GM12878 (cell line): Measurements from ENCODE around the gene RNF32. TPM values are rescaled to one million over a fixed set of nuclear protein-coding genes. Genes with fewer than 3 reads are reported as not detected.
A peak's percentile ranks its signal among the peaks of the same experiment; 100 is the strongest.

Experiments
- ATAC-seq: fragments of 200-7000 bp; cut with Tn5 transposase; 3 replicates; pipeline ENCODE4 v1.9.1; 2020; ENCODE audit warnings: mild to moderate bottlenecking, moderate library complexity
- BruUV-seq: library from RNA; stranded (reverse); fragments of 400-500 nt; replicated peaks from 2 replicates; lab custom pipeline; 2021; lab: Mats Ljungman, UMichigan
- CTCF ChIA-PET: fragments of 300-600 bp; sonication (Branson Sonifier 250); formaldehyde crosslinking; extraction: SDS; loops from one replicate; lab custom pipeline; 2021; ENCODE audit warnings: inconsistent platforms; lab: Yijun Ruan, JAX
- POLR2A ChIA-PET: fragments of 350-600 bp; formaldehyde crosslinking; extraction: SDS; loops from one replicate; lab custom pipeline; 2021; ENCODE audit warnings: inconsistent platforms; lab: Charles Lee
- RAD21 ChIA-PET: fragments of 300-600 bp; sonication (Branson Sonifier 250); formaldehyde crosslinking; loops from one replicate; lab custom pipeline; 2023; ENCODE audit warnings: antibody characterized with exemption; ENCODE audit not compliant: unreplicated experiment; lab: Charles Lee
- SMC1A ChIA-PET: fragments of 300-600 bp; sonication (Branson Sonifier 250); formaldehyde crosslinking; loops from one replicate; lab custom pipeline; 2023; ENCODE audit not compliant: unreplicated experiment, uncharacterized antibody; lab: Charles Lee
- DNase-seq: peaks from one replicate; pipeline ENCODE4 v3.0.0-alpha.2; 2011; ENCODE audit warnings: low read depth, low spot score
- FAIRE-seq: peaks from 3 replicates; lab custom pipeline; 2011; peaks lifted over from hg19 to GRCh38; lab: Jason Lieb, UNC
- H2AFZ ChIP-seq: 2 replicates; pipeline ENCODE4 v1.6.0; 2011; ENCODE audit warnings: low read depth, low read length, control low read depth; ENCODE audit not compliant: control insufficient read depth
- H3K27ac ChIP-seq: 2 replicates; pipeline ENCODE4 v1.5.1; 2011; ENCODE audit warnings: control low read depth; ENCODE audit not compliant: control insufficient read depth, insufficient read depth
- H3K27me3 ChIP-seq, 2 experiments: replicated peaks in 1 of 2; 2 replicates each; pipeline versions ENCODE4 v1.6.0 to v1.6.1; 2011; ENCODE audit warnings: low read length in 1 of 2; ENCODE audit not compliant: control insufficient read depth in 2 of 2, insufficient read depth in 2 of 2
- H3K36me3 ChIP-seq, 2 experiments: 2 replicates each; pipeline ENCODE4 v1.5.1; 2011; ENCODE audit warnings: low read length in 1 of 2; ENCODE audit not compliant: control insufficient read depth in 2 of 2, insufficient read depth in 2 of 2
- H3K4me1 ChIP-seq: 2 replicates; pipeline ENCODE4 v1.6.1; 2011; ENCODE audit warnings: mild to moderate bottlenecking, low read length, moderate library complexity, mixed read lengths; ENCODE audit not compliant: control insufficient read depth, insufficient read depth
- H3K4me2 ChIP-seq: 2 replicates; pipeline ENCODE4 v1.6.0; 2011; ENCODE audit warnings: control low read depth; ENCODE audit not compliant: control insufficient read depth, insufficient read depth
- H3K4me3 ChIP-seq: fragments of 200-600 bp; sonication (generic); 2 replicates; pipeline ENCODE4 v1.5.1; 2016
- H3K79me2 ChIP-seq: 2 replicates; pipeline ENCODE4 v1.6.0; 2011; ENCODE audit warnings: low read length; ENCODE audit not compliant: control insufficient read depth, insufficient read depth
- H3K9ac ChIP-seq: 2 replicates; pipeline ENCODE4 v1.8.0; 2011; ENCODE audit warnings: low read length, control low read depth, mixed read lengths; ENCODE audit not compliant: control insufficient read depth, insufficient read depth
- H3K9me3 ChIP-seq: replicated peaks from 3 replicates; pipeline ENCODE4 v1.5.1; 2011; ENCODE audit warnings: mild to moderate bottlenecking, low read length; ENCODE audit not compliant: control insufficient read depth, insufficient read depth
- H4K20me1 ChIP-seq: 2 replicates; pipeline ENCODE4 v1.6.0; 2011; ENCODE audit not compliant: control insufficient read depth, insufficient read depth
- BHLHE40 ChIP-seq, 2 experiments: fragments of 450-650 bp in 1 of 2; IDR thresholded peaks; 2 replicates each; pipeline ENCODE4 v1.6.1; 2011 to 2017; ENCODE audit warnings: low read depth in 2 of 2, borderline replicate concordance in 1 of 2, improper control_type of control experiment in 1 of 2, low read length in 1 of 2, mild to moderate bottlenecking in 1 of 2
- ETV6 ChIP-seq, 2 experiments: fragments of 450-650 bp in 1 of 2; IDR thresholded peaks in 1 of 2; conservative IDR thresholded peaks in 1 of 2; 2 replicates each; pipeline ENCODE4 v1.6.1; 2014; ENCODE audit warnings: antibody characterized with exemption in 1 of 2, borderline replicate concordance in 1 of 2, low read depth in 1 of 2, mild to moderate bottlenecking in 1 of 2, moderate library complexity in 1 of 2
- MEF2B ChIP-seq: fragments of 450-650 bp; IDR thresholded peaks from 2 replicates; pipeline ENCODE4 v1.6.1; 2018; ENCODE audit warnings: mild to moderate bottlenecking, moderate library complexity; ENCODE audit not compliant: partially characterized antibody, poor library complexity, severe bottlenecking
- MYB ChIP-seq: fragments of 150-350 bp; IDR thresholded peaks from 2 replicates; pipeline ENCODE4 v1.6.1; 2014; ENCODE audit warnings: mild to moderate bottlenecking, low read depth, low read length, borderline replicate concordance
- NFIC ChIP-seq: IDR thresholded peaks from 2 replicates; pipeline ENCODE4 v1.6.1; 2012; ENCODE audit warnings: low read depth, mild to moderate bottlenecking, inconsistent platforms, low read length, moderate library complexity
- SMAD1 ChIP-seq: fragments of 450-650 bp; IDR thresholded peaks from 2 replicates; pipeline ENCODE4 v1.6.1; 2018; ENCODE audit warnings: mild to moderate bottlenecking, low read depth; ENCODE audit not compliant: partially characterized antibody
- SUPT20H ChIP-seq: IDR thresholded peaks from 2 replicates; pipeline ENCODE4 v1.6.1; 2011; ENCODE audit warnings: low read depth, mild to moderate bottlenecking, low read length, moderate library complexity, borderline replicate concordance; ENCODE audit not compliant: control insufficient read depth
- ZZZ3 ChIP-seq: IDR thresholded peaks from 2 replicates; pipeline ENCODE4 v1.6.1; 2011; ENCODE audit warnings: low read depth; ENCODE audit not compliant: control insufficient read depth, insufficient read length
- WGBS: methylation state at CpG from one replicate; pipeline ENCODE4 v1.1.6; 2016; ENCODE audit warnings: low lambda C conversion rate; ENCODE audit not compliant: insufficient replicate concordance, insufficient coverage; ENCODE audit errors: missing lambda C conversion rate; 5-methylcytosine and 5-hydroxymethylcytosine counted together
- in situ Hi-C: fragments of 300-500 bp; cut with MboI; formaldehyde crosslinking; loops from 9 replicates; pipeline ENCODE4 v1.14.3; 2018; ENCODE audit warnings: mixed read lengths
- intact Hi-C: fragments of 100-400 bp; cut with micrococcal nuclease; formaldehyde crosslinking; loops from one replicate; pipeline ENCODE4 v1.14.2; 2022; ENCODE audit not compliant: unreplicated experiment
- polyA plus RNA-seq, 11 experiments: library from polyadenylated mRNA; depleted of rRNA in 4 of 11; unstranded in 6 of 11; stranded (reverse) in 5 of 11; fragments of >200 nt; fragmentation: Nextera tagmentation in 4 of 11; fragmentation: Illumina TruSeq in 1 of 11; extraction: Ambion mirVana in 4 of 11; extraction: Trizol in 1 of 11; gene quantifications; 1 replicate in 1 of 11; 2 replicates in 10 of 11; pipeline versions ENCODE4 v1.2.1 to v1.2.3, GENCODE V29; 2011 to 2016; ENCODE audit warnings: inconsistent platforms in 2 of 11, missing spikeins in 2 of 11, low read depth in 1 of 11
- total RNA-seq, 4 experiments: library from RNA; depleted of rRNA in 3 of 4; stranded (reverse); fragments of >200 nt in 3 of 4; fragmentation: Illumina TruSeq in 1 of 4; extraction: Trizol in 1 of 4; gene quantifications; 2 replicates each; pipeline versions ENCODE4 v1.2.1 to v1.2.3, GENCODE V29; 2013 to 2021
- TF ChIP-seq, protein P1 (sequence below): IDR thresholded peaks from 2 replicates; pipeline ENCODE4 v1.6.1; 2011; ENCODE audit warnings: low read depth, low read length, improper control_type of control experiment, borderline replicate concordance
- TF ChIP-seq, protein P2 (sequence below): fragments of 450-650 bp; IDR thresholded peaks from 2 replicates; pipeline ENCODE4 v1.6.1; 2017; ENCODE audit warnings: antibody characterized with exemption, mild to moderate bottlenecking, moderate library complexity
- TF ChIP-seq, protein P3 (sequence below): fragments of 150-350 bp; IDR thresholded peaks from 2 replicates; pipeline ENCODE4 v1.6.1; 2016; ENCODE audit warnings: low read depth, low read length
- TF ChIP-seq, protein P4 (sequence below): fragments of 450-650 bp; IDR thresholded peaks from 2 replicates; pipeline ENCODE4 v1.6.1; 2016; ENCODE audit warnings: mild to moderate bottlenecking

Gene RNF32
- total and polyA plus RNA-seq, 10 of the 15 experiments (the other 5 are each of a cell fraction or from before 2014, with no cell fraction given): 2.5 to 7.2 (median 3.7) TPM

DNA sequence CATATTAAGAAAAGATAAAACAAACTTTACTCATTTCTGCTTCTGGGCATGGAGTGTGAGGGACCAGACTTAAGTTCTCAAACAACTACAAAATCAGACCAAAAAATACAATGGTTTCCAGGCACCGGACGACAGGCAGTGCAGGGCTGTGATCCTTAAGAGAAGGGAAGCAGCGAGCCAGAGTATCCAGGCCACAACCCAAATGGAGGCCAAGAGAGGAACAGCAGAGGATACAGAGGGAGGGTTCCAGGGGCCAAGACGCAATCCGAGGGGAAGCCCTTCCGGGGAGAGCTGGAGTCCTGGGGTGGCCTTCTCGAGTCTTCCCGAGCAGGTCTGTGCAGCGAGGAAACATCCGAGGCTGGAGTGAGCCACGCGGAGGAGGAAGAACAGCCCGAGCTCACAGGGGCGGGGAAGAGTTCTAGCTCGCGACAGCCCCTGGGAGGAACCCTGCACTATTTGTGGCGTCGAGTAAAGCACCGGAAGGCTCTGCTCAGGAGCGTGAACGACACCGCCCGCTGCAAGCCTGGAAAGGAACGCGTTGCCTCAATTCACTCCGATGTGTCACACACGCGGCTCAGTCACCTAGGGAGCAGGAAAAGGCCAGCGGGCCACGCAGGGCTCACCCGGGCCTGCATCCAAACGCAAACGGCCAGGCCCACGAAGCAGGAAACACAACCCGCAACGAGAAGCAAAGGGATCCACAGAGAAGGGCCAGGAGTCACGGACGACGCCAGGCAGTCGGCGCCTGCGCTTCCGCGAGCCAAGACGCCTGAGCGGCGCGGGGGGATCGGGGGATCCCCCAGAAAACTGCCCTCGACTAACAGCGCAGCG is 933 bp upstream of the RNF32 start:
- Histone ChIP-seq H3K79me2 (peaks cover 17% of the 10 kb centered on the region), H3K27ac (peak overlapping the region; percentile 73; the same call in 1 of the 2 replicates)
- TF ChIP-seq, protein P1, sequence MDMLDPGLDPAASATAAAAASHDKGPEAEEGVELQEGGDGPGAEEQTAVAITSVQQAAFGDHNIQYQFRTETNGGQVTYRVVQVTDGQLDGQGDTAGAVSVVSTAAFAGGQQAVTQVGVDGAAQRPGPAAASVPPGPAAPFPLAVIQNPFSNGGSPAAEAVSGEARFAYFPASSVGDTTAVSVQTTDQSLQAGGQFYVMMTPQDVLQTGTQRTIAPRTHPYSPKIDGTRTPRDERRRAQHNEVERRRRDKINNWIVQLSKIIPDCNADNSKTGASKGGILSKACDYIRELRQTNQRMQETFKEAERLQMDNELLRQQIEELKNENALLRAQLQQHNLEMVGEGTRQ: no peak
- TF ChIP-seq SMAD1 (no peak), ZZZ3 (no peak), MYB (no peak), BHLHE40 (IDR thresholded peaks at IDR 0.05; ENCODE audit: borderline replicate concordance in 1 of 2, low read depth in 2 of 2, low read length in 1 of 2) (no peak), ETV6 (conservative IDR thresholded peaks at IDR 0.05 in 1 of 2, IDR thresholded peaks at IDR 0.05 in 1 of 2; ENCODE audit: borderline replicate concordance in 1 of 2, low read depth in 1 of 2) (no peak), MEF2B (no peak), NFIC (no peak), SUPT20H (no peak)
- TF ChIP-seq, protein P2, sequence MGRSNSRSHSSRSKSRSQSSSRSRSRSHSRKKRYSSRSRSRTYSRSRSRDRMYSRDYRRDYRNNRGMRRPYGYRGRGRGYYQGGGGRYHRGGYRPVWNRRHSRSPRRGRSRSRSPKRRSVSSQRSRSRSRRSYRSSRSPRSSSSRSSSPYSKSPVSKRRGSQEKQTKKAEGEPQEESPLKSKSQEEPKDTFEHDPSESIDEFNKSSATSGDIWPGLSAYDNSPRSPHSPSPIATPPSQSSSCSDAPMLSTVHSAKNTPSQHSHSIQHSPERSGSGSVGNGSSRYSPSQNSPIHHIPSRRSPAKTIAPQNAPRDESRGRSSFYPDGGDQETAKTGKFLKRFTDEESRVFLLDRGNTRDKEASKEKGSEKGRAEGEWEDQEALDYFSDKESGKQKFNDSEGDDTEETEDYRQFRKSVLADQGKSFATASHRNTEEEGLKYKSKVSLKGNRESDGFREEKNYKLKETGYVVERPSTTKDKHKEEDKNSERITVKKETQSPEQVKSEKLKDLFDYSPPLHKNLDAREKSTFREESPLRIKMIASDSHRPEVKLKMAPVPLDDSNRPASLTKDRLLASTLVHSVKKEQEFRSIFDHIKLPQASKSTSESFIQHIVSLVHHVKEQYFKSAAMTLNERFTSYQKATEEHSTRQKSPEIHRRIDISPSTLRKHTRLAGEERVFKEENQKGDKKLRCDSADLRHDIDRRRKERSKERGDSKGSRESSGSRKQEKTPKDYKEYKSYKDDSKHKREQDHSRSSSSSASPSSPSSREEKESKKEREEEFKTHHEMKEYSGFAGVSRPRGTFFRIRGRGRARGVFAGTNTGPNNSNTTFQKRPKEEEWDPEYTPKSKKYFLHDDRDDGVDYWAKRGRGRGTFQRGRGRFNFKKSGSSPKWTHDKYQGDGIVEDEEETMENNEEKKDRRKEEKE: no peak
- TF ChIP-seq, protein P3, sequence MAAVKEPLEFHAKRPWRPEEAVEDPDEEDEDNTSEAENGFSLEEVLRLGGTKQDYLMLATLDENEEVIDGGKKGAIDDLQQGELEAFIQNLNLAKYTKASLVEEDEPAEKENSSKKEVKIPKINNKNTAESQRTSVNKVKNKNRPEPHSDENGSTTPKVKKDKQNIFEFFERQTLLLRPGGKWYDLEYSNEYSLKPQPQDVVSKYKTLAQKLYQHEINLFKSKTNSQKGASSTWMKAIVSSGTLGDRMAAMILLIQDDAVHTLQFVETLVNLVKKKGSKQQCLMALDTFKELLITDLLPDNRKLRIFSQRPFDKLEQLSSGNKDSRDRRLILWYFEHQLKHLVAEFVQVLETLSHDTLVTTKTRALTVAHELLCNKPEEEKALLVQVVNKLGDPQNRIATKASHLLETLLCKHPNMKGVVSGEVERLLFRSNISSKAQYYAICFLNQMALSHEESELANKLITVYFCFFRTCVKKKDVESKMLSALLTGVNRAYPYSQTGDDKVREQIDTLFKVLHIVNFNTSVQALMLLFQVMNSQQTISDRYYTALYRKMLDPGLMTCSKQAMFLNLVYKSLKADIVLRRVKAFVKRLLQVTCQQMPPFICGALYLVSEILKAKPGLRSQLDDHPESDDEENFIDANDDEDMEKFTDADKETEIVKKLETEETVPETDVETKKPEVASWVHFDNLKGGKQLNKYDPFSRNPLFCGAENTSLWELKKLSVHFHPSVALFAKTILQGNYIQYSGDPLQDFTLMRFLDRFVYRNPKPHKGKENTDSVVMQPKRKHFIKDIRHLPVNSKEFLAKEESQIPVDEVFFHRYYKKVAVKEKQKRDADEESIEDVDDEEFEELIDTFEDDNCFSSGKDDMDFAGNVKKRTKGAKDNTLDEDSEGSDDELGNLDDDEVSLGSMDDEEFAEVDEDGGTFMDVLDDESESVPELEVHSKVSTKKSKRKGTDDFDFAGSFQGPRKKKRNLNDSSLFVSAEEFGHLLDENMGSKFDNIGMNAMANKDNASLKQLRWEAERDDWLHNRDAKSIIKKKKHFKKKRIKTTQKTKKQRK: no peak
- TF ChIP-seq, protein P4, sequence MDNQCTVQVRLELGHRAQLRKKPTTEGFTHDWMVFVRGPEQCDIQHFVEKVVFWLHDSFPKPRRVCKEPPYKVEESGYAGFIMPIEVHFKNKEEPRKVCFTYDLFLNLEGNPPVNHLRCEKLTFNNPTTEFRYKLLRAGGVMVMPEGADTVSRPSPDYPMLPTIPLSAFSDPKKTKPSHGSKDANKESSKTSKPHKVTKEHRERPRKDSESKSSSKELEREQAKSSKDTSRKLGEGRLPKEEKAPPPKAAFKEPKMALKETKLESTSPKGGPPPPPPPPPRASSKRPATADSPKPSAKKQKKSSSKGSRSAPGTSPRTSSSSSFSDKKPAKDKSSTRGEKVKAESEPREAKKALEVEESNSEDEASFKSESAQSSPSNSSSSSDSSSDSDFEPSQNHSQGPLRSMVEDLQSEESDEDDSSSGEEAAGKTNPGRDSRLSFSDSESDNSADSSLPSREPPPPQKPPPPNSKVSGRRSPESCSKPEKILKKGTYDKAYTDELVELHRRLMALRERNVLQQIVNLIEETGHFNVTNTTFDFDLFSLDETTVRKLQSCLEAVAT: peak; percentile 97

More for the DNA sequence above, 933 bp upstream of the RNF32 start:
- RAD21 ChIA-PET: no interaction called here
- H3K9me3 ChIP-seq: no peaks in the 10 kb centered on the region
- in situ Hi-C loops (no loop called here), intact Hi-C loops (loop anchor here (2.0 to 10.0 kb wide), 3 partner anchors 91 to 825 kb away; partner anchors contain the start of gene SHH)
- peaks cover 7% of the 10 kb centered on the region for H3K4me1 ChIP-seq
- H3K36me3 ChIP-seq: no peaks in the 10 kb centered on the region
- no peaks in the 10 kb centered on the region for H4K20me1 ChIP-seq
- POLR2A ChIA-PET: interaction anchor here (0.6 to 1.3 kb wide), 3 partner anchors 141 to 1986 kb away, joined by 3 read pairs; no protein-coding TSS in a partner anchor
- H3K4me2 ChIP-seq: peak overlapping the region; percentile 83
- peak overlapping the region; percentile 50 for H3K9ac ChIP-seq
- ATAC-seq (peak; percentile 54), FAIRE-seq (no peak), DNase-seq (no peak)
- SMC1A ChIA-PET: no interaction called here
- no peaks in the 10 kb centered on the region for H3K27me3 ChIP-seq
- BruUV-seq: no TSS peak
- H3K4me3 ChIP-seq: peak overlapping the region; percentile 75
- 81% methylated on average over 52 of the region's 52 CpGs for WGBS
- H2AFZ ChIP-seq: peak overlapping the region; percentile 66
- CTCF ChIA-PET: no interaction called here
